ENCODE results near the gene DNAI1. TPM values are rescaled to one million over a fixed set of nuclear protein-coding genes. Genes with fewer than 3 reads are reported as not detected.

Gene DNAI1
- polyA plus RNA-seq, 1 of the 3 experiments (the other 2 are of a cell fraction) = 0.46 TPM

DNA sequence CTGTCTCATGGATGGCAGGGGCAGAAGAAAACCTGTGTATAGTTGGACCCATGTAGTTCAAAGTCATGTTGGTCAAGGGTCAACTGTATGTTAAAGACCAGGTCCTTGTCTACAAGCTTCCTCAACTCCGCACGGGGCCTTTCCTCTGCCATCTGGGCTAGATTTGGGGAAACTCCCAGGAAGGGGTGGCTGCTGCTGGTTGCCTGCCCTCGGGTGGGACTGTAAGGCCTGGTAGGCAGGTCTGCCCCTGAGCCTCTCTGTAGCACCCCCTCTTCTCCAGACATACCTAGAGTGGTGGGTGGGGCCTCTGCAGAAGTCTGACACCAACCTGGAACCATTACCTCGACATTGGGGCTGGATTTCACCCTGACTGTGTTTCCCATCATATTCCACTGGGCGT lies 49.0 kb downstream of the DNAI1 start:
- no peak overlapping the region for H3K9ac ChIP-seq
- no peaks in the 10 kb centered on the region for H3K9me2 ChIP-seq
- CTCF ChIA-PET = interaction anchor here (1.0 to 9.5 kb wide), 5 partner anchors 40 to 104 kb away, joined by 4 to 114 read pairs (median 11); no protein-coding TSS in a partner anchor
- H3K27me3 ChIP-seq (ENCODE audit: insufficient read depth) = no peaks in the 10 kb centered on the region; the same call in 1 of the 2 replicates
- no peak for DNase-seq
- no peaks in the 10 kb centered on the region for H3F3A ChIP-seq (replicated peaks; ENCODE audit: insufficient read depth)
- POLR2A ChIA-PET = no interaction called here
- no peaks in the 10 kb centered on the region for H3K36me3 ChIP-seq (replicated peaks in 1 of 2; ENCODE audit: control insufficient read depth in 1 of 2, insufficient read depth in 2 of 2, low read length in 1 of 2)
- no peaks in the 10 kb centered on the region for H3K79me2 ChIP-seq (ENCODE audit: insufficient read depth)
- no peak overlapping the region for H2AFZ ChIP-seq (ENCODE audit: low read depth)
- H3K27ac ChIP-seq (ENCODE audit: low read depth in 2 of 2, low read length in 1 of 2) = no peak overlapping the region
- H3K4me3 ChIP-seq (ENCODE audit: low read depth in 2 of 2, low read length in 1 of 2) = no peak overlapping the region
- H3K4me2 ChIP-seq = no peak overlapping the region
- H3K4me1 ChIP-seq (ENCODE audit: control insufficient read depth in 1 of 2, insufficient read depth in 2 of 2, low read depth in 1 of 2, low read length in 1 of 2) = peaks cover 0 to 4% of the 10 kb centered on the region in 2 experiments; a peak in 1 of 4 replicates
- no peaks in the 10 kb centered on the region for H4K20me1 ChIP-seq (ENCODE audit: insufficient read depth)
- no peaks in the 10 kb centered on the region for H3K9me3 ChIP-seq
- no peak for TF ChIP-seq EP300 (IDR thresholded peaks at IDR 0.05; ENCODE audit: borderline replicate concordance in 1 of 2, low read depth in 1 of 2, low read length in 1 of 2)
- TF ChIP-seq NRF1 (IDR thresholded peaks at IDR 0.05; ENCODE audit: low read depth, low read length) = no peak
- no peak for TF ChIP-seq TEAD4 (IDR thresholded peaks at IDR 0.05; ENCODE audit: borderline replicate concordance, insufficient read depth)
- TF ChIP-seq RCOR1 (IDR thresholded peaks at IDR 0.05; ENCODE audit: low read length) = no peak
- no peak for TF ChIP-seq SIN3A (IDR thresholded peaks at IDR 0.05; ENCODE audit: borderline replicate concordance, low read depth, low read length)
- WGBS (ENCODE audit: low lambda C conversion rate) = 52% methylated on average over 4 of the region's 5 CpGs

DNA sequence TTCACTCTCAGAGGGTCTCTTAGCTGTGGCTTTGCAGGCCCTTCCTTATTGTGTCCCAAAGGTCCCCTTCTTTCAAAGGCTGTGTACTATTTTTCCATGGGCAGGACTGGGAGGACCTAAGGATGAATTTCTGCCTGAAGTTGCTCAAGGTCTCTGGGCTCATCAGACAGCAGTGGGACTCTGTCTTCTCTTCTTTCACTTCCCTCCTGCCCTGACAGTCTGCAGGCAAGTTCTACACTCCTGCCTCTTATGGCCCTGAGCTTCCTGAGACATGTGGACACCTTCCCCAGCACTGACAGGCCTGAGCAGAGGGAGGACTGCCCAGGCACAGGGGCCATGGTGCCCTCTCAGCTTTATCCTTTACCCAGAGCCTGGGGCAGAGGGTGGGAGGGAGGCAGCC lies 49.4 kb downstream of the DNAI1 start:
- TF ChIP-seq, protein P1, sequence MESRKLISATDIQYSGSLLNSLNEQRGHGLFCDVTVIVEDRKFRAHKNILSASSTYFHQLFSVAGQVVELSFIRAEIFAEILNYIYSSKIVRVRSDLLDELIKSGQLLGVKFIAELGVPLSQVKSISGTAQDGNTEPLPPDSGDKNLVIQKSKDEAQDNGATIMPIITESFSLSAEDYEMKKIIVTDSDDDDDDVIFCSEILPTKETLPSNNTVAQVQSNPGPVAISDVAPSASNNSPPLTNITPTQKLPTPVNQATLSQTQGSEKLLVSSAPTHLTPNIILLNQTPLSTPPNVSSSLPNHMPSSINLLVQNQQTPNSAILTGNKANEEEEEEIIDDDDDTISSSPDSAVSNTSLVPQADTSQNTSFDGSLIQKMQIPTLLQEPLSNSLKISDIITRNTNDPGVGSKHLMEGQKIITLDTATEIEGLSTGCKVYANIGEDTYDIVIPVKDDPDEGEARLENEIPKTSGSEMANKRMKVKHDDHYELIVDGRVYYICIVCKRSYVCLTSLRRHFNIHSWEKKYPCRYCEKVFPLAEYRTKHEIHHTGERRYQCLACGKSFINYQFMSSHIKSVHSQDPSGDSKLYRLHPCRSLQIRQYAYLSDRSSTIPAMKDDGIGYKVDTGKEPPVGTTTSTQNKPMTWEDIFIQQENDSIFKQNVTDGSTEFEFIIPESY (IDR thresholded peaks at IDR 0.05; ENCODE audit: borderline replicate concordance, low read depth) = no peak
- TF ChIP-seq TAF1 (IDR thresholded peaks at IDR 0.05; ENCODE audit: borderline replicate concordance, low read depth, low read length) = no peak
- TF ChIP-seq, protein P2, sequence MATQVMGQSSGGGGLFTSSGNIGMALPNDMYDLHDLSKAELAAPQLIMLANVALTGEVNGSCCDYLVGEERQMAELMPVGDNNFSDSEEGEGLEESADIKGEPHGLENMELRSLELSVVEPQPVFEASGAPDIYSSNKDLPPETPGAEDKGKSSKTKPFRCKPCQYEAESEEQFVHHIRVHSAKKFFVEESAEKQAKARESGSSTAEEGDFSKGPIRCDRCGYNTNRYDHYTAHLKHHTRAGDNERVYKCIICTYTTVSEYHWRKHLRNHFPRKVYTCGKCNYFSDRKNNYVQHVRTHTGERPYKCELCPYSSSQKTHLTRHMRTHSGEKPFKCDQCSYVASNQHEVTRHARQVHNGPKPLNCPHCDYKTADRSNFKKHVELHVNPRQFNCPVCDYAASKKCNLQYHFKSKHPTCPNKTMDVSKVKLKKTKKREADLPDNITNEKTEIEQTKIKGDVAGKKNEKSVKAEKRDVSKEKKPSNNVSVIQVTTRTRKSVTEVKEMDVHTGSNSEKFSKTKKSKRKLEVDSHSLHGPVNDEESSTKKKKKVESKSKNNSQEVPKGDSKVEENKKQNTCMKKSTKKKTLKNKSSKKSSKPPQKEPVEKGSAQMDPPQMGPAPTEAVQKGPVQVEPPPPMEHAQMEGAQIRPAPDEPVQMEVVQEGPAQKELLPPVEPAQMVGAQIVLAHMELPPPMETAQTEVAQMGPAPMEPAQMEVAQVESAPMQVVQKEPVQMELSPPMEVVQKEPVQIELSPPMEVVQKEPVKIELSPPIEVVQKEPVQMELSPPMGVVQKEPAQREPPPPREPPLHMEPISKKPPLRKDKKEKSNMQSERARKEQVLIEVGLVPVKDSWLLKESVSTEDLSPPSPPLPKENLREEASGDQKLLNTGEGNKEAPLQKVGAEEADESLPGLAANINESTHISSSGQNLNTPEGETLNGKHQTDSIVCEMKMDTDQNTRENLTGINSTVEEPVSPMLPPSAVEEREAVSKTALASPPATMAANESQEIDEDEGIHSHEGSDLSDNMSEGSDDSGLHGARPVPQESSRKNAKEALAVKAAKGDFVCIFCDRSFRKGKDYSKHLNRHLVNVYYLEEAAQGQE (IDR thresholded peaks at IDR 0.05; ENCODE audit: low read depth, low read length) = no peak
- TF ChIP-seq, protein P3, sequence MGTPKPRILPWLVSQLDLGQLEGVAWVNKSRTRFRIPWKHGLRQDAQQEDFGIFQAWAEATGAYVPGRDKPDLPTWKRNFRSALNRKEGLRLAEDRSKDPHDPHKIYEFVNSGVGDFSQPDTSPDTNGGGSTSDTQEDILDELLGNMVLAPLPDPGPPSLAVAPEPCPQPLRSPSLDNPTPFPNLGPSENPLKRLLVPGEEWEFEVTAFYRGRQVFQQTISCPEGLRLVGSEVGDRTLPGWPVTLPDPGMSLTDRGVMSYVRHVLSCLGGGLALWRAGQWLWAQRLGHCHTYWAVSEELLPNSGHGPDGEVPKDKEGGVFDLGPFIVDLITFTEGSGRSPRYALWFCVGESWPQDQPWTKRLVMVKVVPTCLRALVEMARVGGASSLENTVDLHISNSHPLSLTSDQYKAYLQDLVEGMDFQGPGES (IDR thresholded peaks at IDR 0.05; ENCODE audit: low read depth, low read length) = no peak
- TF ChIP-seq CHD2 (IDR thresholded peaks at IDR 0.05; ENCODE audit: low read length, partially characterized antibody) = no peak
- TF ChIP-seq FOXM1 (IDR thresholded peaks at IDR 0.05; ENCODE audit: low read depth) = no peak
- TF ChIP-seq NRF1 (IDR thresholded peaks at IDR 0.05; ENCODE audit: low read depth, low read length) = no peak
- no peak for TF ChIP-seq NFIC (IDR thresholded peaks at IDR 0.05; ENCODE audit: borderline replicate concordance)
- no peak for TF ChIP-seq POLR2AphosphoS5 (IDR thresholded peaks at IDR 0.05; ENCODE audit: low read depth, low read length)
- no peak for TF ChIP-seq GABPA (IDR thresholded peaks at IDR 0.05; ENCODE audit: low read depth)
- no peak for TF ChIP-seq EP300 (IDR thresholded peaks at IDR 0.05; ENCODE audit: borderline replicate concordance in 1 of 2, low read depth in 1 of 2, low read length in 1 of 2)
- no peak for TF ChIP-seq RXRA (IDR thresholded peaks at IDR 0.05; ENCODE audit: borderline replicate concordance, low read depth)
- TF ChIP-seq, protein P4, sequence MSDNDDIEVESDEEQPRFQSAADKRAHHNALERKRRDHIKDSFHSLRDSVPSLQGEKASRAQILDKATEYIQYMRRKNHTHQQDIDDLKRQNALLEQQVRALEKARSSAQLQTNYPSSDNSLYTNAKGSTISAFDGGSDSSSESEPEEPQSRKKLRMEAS (IDR thresholded peaks at IDR 0.05; ENCODE audit: low read depth) = no peak
- no peak for TF ChIP-seq SIN3A (IDR thresholded peaks at IDR 0.05; ENCODE audit: borderline replicate concordance, low read depth, low read length)
- no peak for TF ChIP-seq TCF12 (IDR thresholded peaks at IDR 0.05)
- no peak for TF ChIP-seq RCOR1 (IDR thresholded peaks at IDR 0.05; ENCODE audit: low read length)
- no peak for TF ChIP-seq EZH2phosphoT487 (IDR thresholded peaks at IDR 0.05; ENCODE audit: borderline replicate concordance, low read depth)
- POLR2A ChIA-PET = interaction anchor here (0.6 kb wide), 1 partner anchor 15 kb away, joined by 3 read pairs; no protein-coding TSS in a partner anchor

More for the DNA sequence above, 49.4 kb downstream of the DNAI1 start:
- Histone ChIP-seq H3F3A (replicated peaks; ENCODE audit: insufficient read depth) (no peaks in the 10 kb centered on the region), H3K4me2 (no peak overlapping the region), H3K4me3 (ENCODE audit: low read depth in 2 of 2, low read length in 1 of 2) (no peak overlapping the region), H3K27me3 (ENCODE audit: insufficient read depth) (no peaks in the 10 kb centered on the region; the same call in 1 of the 2 replicates), H3K9me3 (no peaks in the 10 kb centered on the region), H3K4me1 (ENCODE audit: control insufficient read depth in 1 of 2, insufficient read depth in 2 of 2, low read depth in 1 of 2, low read length in 1 of 2) (peaks cover 0 to 8% of the 10 kb centered on the region in 2 experiments; a peak in 1 of 4 replicates), H2AFZ (ENCODE audit: low read depth) (no peak overlapping the region), H3K9ac (no peak overlapping the region), H3K9me2 (no peaks in the 10 kb centered on the region), H4K20me1 (ENCODE audit: insufficient read depth) (no peaks in the 10 kb centered on the region), H3K79me2 (ENCODE audit: insufficient read depth) (no peaks in the 10 kb centered on the region), H3K27ac (ENCODE audit: low read depth in 2 of 2, low read length in 1 of 2) (no peak overlapping the region), H3K36me3 (replicated peaks in 1 of 2; ENCODE audit: control insufficient read depth in 1 of 2, insufficient read depth in 2 of 2, low read length in 1 of 2) (no peaks in the 10 kb centered on the region)
- CTCF ChIA-PET = interaction anchor here (1.0 to 9.5 kb wide), 5 partner anchors 39 to 104 kb away, joined by 4 to 114 read pairs (median 11); no protein-coding TSS in a partner anchor
- DNase-seq = no peak
